HepG2 (cell line): ENCODE data around the gene MIX23. TPM values are rescaled to one million over a fixed set of nuclear protein-coding genes. Genes with fewer than 3 reads are reported as not detected.

Source experiments
- DNMT3B ChIP-seq: conservative IDR thresholded peaks from 2 replicates; pipeline ENCODE4 v1.6.1; 2016; ENCODE audit warnings: missing biosample characterization, control low read depth
- ESRRA ChIP-seq: sonication (generic); formaldehyde crosslinking; IDR thresholded peaks from 2 replicates; pipeline ENCODE4 v1.5.1; 2020; ENCODE audit warnings: mild to moderate bottlenecking, low read depth, missing genetic modification reagents
- ETS1 ChIP-seq: sonication (generic); formaldehyde crosslinking; IDR thresholded peaks from 2 replicates; pipeline ENCODE4 v1.4.0; 2020; ENCODE audit warnings: missing genetic modification reagents
- FOXA3 ChIP-seq: IDR thresholded peaks from 2 replicates; pipeline ENCODE4 v1.6.1; 2016; ENCODE audit warnings: missing genetic modification reagents, missing compliant biosample characterization
- GATAD1 ChIP-seq: IDR thresholded peaks from 2 replicates; pipeline ENCODE4 v1.6.1; 2016; ENCODE audit warnings: missing genetic modification reagents, missing compliant biosample characterization
- MEIS2 ChIP-seq: sonication (generic); formaldehyde crosslinking; IDR thresholded peaks from 2 replicates; pipeline ENCODE4 v1.9.0; 2021; ENCODE audit warnings: mild to moderate bottlenecking, missing genetic modification reagents
- PHF8 ChIP-seq: sonication (generic); formaldehyde crosslinking; IDR thresholded peaks from 2 replicates; pipeline ENCODE4 v1.5.0; 2020; ENCODE audit warnings: missing genetic modification reagents
- POGK ChIP-seq: sonication (generic); formaldehyde crosslinking; conservative IDR thresholded peaks from 2 replicates; pipeline ENCODE4 v1.8.0; 2022; ENCODE audit warnings: mild to moderate bottlenecking, moderate library complexity, missing genetic modification reagents
- SRSF9 ChIP-seq: fragments of 200-400 bp; formaldehyde crosslinking; IDR thresholded peaks from 2 replicates; pipeline ENCODE4 v1.6.1; 2018; ENCODE audit warnings: borderline replicate concordance, mild to moderate bottlenecking, low read depth, low read length; ENCODE audit not compliant: insufficient read depth, poor library complexity, severe bottlenecking
- SRY ChIP-seq: sonication (generic); formaldehyde crosslinking; IDR thresholded peaks from 2 replicates; pipeline ENCODE4 v1.8.0; 2022; ENCODE audit warnings: mild to moderate bottlenecking, missing genetic modification reagents
- TMF1 ChIP-seq: sonication (generic); formaldehyde crosslinking; IDR thresholded peaks from 2 replicates; pipeline ENCODE4 v1.8.1; 2022; ENCODE audit warnings: low read depth, missing genetic modification reagents
- ZFAT ChIP-seq: sonication (generic); formaldehyde crosslinking; conservative IDR thresholded peaks from 2 replicates; pipeline ENCODE4 v1.8.1; 2023; ENCODE audit warnings: missing genetic modification reagents, inconsistent platforms
- ZNF598 ChIP-seq: sonication (generic); formaldehyde crosslinking; IDR thresholded peaks from 2 replicates; pipeline ENCODE4 v1.5.1; 2020; ENCODE audit warnings: mild to moderate bottlenecking, missing genetic modification reagents, borderline replicate concordance
- ZNF670 ChIP-seq: sonication (generic); formaldehyde crosslinking; IDR thresholded peaks from 2 replicates; pipeline ENCODE4 v1.8.0; 2022; ENCODE audit warnings: mild to moderate bottlenecking, missing genetic modification reagents, borderline replicate concordance
- ZNF788 ChIP-seq: sonication (generic); formaldehyde crosslinking; IDR thresholded peaks from 2 replicates; pipeline ENCODE4 v1.5.0; 2020; ENCODE audit warnings: mild to moderate bottlenecking, missing genetic modification reagents, borderline replicate concordance
- polyA plus RNA-seq, 8 experiments: library from polyadenylated mRNA; depleted of rRNA in 3 of 8; stranded (reverse) in 7 of 8; unstranded in 1 of 8; fragments of >200 nt; fragmentation: Illumina TruSeq in 4 of 8; extraction: Trizol in 4 of 8; gene quantifications; 2 replicates each; pipeline versions ENCODE4 v1.2.1 to v1.2.3, GENCODE V29; 2011 to 2016; ENCODE audit warnings: low read depth in 4 of 8, missing spikeins in 1 of 8, mixed read lengths in 1 of 8; ENCODE audit not compliant: insufficient read depth in 1 of 8
- total RNA-seq, 5 experiments: library from RNA; depleted of rRNA; stranded (reverse); fragments of >200 nt; fragmentation: Illumina TruSeq; extraction: Trizol; gene quantifications; 2 replicates each; pipeline ENCODE4 v1.2.3, GENCODE V29; 2016; ENCODE audit warnings: low read depth in 1 of 5
- TF ChIP-seq, protein P1 (sequence below): sonication (generic); formaldehyde crosslinking; IDR thresholded peaks from 2 replicates; pipeline ENCODE4 v1.5.0; 2020; ENCODE audit warnings: mild to moderate bottlenecking, missing genetic modification reagents, moderate library complexity
- TF ChIP-seq, protein P2 (sequence below): sonication (generic); formaldehyde crosslinking; IDR thresholded peaks from 2 replicates; pipeline ENCODE4 v1.5.1; 2020; ENCODE audit warnings: mild to moderate bottlenecking, missing genetic modification reagents, borderline replicate concordance

The MIX23 gene
- total and polyA plus RNA-seq, 2 of the 13 experiments (the other 11 are each of a cell fraction or from before 2014, with no cell fraction given) = 20.0 to 152 TPM

- TF ChIP-seq ZFAT = 0 out of 2 replicates have a peak, but pooled peaks have one; percentile 26
- no peak for TF ChIP-seq ESRRA (CRISPR knock-in tag)
- peak; percentile 97 for TF ChIP-seq PHF8
- peak; percentile 87; the same call in 1 of the 2 replicates for TF ChIP-seq ZNF788
- no peak for TF ChIP-seq SRY (CRISPR knock-in tag)
- 0 out of 2 replicates have a peak, but pooled peaks have one; percentile 65 for TF ChIP-seq ZNF670 (CRISPR knock-in tag)
- peak; percentile 22; the same call in 1 of the 2 replicates for TF ChIP-seq MEIS2 (CRISPR knock-in tag)
- peak; percentile 89 for TF ChIP-seq GATAD1 (CRISPR knock-in tag)
- TF ChIP-seq, protein P1, sequence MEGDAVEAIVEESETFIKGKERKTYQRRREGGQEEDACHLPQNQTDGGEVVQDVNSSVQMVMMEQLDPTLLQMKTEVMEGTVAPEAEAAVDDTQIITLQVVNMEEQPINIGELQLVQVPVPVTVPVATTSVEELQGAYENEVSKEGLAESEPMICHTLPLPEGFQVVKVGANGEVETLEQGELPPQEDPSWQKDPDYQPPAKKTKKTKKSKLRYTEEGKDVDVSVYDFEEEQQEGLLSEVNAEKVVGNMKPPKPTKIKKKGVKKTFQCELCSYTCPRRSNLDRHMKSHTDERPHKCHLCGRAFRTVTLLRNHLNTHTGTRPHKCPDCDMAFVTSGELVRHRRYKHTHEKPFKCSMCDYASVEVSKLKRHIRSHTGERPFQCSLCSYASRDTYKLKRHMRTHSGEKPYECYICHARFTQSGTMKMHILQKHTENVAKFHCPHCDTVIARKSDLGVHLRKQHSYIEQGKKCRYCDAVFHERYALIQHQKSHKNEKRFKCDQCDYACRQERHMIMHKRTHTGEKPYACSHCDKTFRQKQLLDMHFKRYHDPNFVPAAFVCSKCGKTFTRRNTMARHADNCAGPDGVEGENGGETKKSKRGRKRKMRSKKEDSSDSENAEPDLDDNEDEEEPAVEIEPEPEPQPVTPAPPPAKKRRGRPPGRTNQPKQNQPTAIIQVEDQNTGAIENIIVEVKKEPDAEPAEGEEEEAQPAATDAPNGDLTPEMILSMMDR (CRISPR knock-in tag) = no peak
- 0 out of 2 replicates have a peak, but pooled peaks have one; percentile 31 for TF ChIP-seq POGK (CRISPR knock-in tag)
- TF ChIP-seq, protein P2, sequence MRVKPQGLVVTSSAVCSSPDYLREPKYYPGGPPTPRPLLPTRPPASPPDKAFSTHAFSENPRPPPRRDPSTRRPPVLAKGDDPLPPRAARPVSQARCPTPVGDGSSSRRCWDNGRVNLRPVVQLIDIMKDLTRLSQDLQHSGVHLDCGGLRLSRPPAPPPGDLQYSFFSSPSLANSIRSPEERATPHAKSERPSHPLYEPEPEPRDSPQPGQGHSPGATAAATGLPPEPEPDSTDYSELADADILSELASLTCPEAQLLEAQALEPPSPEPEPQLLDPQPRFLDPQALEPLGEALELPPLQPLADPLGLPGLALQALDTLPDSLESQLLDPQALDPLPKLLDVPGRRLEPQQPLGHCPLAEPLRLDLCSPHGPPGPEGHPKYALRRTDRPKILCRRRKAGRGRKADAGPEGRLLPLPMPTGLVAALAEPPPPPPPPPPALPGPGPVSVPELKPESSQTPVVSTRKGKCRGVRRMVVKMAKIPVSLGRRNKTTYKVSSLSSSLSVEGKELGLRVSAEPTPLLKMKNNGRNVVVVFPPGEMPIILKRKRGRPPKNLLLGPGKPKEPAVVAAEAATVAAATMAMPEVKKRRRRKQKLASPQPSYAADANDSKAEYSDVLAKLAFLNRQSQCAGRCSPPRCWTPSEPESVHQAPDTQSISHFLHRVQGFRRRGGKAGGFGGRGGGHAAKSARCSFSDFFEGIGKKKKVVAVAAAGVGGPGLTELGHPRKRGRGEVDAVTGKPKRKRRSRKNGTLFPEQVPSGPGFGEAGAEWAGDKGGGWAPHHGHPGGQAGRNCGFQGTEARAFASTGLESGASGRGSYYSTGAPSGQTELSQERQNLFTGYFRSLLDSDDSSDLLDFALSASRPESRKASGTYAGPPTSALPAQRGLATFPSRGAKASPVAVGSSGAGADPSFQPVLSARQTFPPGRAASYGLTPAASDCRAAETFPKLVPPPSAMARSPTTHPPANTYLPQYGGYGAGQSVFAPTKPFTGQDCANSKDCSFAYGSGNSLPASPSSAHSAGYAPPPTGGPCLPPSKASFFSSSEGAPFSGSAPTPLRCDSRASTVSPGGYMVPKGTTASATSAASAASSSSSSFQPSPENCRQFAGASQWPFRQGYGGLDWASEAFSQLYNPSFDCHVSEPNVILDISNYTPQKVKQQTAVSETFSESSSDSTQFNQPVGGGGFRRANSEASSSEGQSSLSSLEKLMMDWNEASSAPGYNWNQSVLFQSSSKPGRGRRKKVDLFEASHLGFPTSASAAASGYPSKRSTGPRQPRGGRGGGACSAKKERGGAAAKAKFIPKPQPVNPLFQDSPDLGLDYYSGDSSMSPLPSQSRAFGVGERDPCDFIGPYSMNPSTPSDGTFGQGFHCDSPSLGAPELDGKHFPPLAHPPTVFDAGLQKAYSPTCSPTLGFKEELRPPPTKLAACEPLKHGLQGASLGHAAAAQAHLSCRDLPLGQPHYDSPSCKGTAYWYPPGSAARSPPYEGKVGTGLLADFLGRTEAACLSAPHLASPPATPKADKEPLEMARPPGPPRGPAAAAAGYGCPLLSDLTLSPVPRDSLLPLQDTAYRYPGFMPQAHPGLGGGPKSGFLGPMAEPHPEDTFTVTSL = peak; percentile 47; the same call in 1 of the 2 replicates
- peak; percentile 50; the same call in 1 of the 2 replicates for TF ChIP-seq TMF1
- no peak for TF ChIP-seq ETS1 (CRISPR knock-in tag)
- 0 out of 2 replicates have a peak, but pooled peaks have one; percentile 13 for TF ChIP-seq DNMT3B (CRISPR knock-in tag)
- no peak for TF ChIP-seq FOXA3 (CRISPR knock-in tag)
- TF ChIP-seq ZNF598 (CRISPR knock-in tag) = peak; percentile 85; the same call in 1 of the 2 replicates
- TF ChIP-seq SRSF9 = no peak
These were observed 33.0 kb upstream of the MIX23 start, which contains the start of gene WDR5B (continued) for GRCh38 chr3:122415762-122416654.
